SU-DHL-6 (cell line): ENCODE data around the gene MEGF10.

Experiments used
- H2AFZ ChIP-seq: fragments of 200-600 bp; sonication (generic); 2 replicates; pipeline ENCODE4 v1.6.1; 2014; ENCODE audit warnings: low read depth, mild to moderate bottlenecking, moderate library complexity, mixed read lengths, antibody characterized with exemption, low read length; ENCODE audit not compliant: severe bottlenecking
- H3F3A ChIP-seq: fragments of 200-600 bp; shearing (Covaris generic); 2 replicates; pipeline ENCODE4 v1.6.0; 2016; ENCODE audit warnings: antibody characterized with exemption, mild to moderate bottlenecking; ENCODE audit not compliant: insufficient read depth
- H3K27ac ChIP-seq: fragments of 200-600 bp; sonication (generic); 2 replicates; pipeline ENCODE4 v1.5.1; 2016; ENCODE audit warnings: low read depth, mild to moderate bottlenecking, low read length, moderate library complexity, mixed read lengths
- H3K27me3 ChIP-seq: fragments of 200-600 bp; sonication (generic), shearing (Covaris generic); 2 replicates; pipeline ENCODE4 v1.6.0; 2014; ENCODE audit warnings: mild to moderate bottlenecking, low read length
- H3K36me3 ChIP-seq: fragments of 200-600 bp; sonication (generic); 2 replicates; pipeline ENCODE4 v1.6.1; 2014; ENCODE audit warnings: mild to moderate bottlenecking, low read length, mixed read lengths
- H3K4me2 ChIP-seq: fragments of 300-600, 200-600 bp; shearing (Covaris generic), sonication (generic); 2 replicates; pipeline ENCODE4 v1.6.0; 2014; ENCODE audit warnings: low read length, low read depth, mild to moderate bottlenecking; ENCODE audit not compliant: poor library complexity, severe bottlenecking
- H3K4me3 ChIP-seq: fragments of 200-600 bp; sonication (generic); 2 replicates; pipeline ENCODE4 v1.5.1; 2014; ENCODE audit warnings: antibody characterized with exemption, low read length, mild to moderate bottlenecking, mixed read lengths; ENCODE audit not compliant: insufficient read depth, poor library complexity, severe bottlenecking
- H3K79me2 ChIP-seq: fragments of 200-600 bp; sonication (generic); 2 replicates; pipeline ENCODE4 v1.6.1; 2014; ENCODE audit warnings: mild to moderate bottlenecking, low read length, moderate library complexity; ENCODE audit not compliant: insufficient read depth
- H3K9ac ChIP-seq: fragments of 200-600 bp; sonication (generic); 2 replicates; pipeline ENCODE4 v1.7.0; 2014; ENCODE audit warnings: mild to moderate bottlenecking, low read length
- H3K9me2 ChIP-seq: fragments of 200-600 bp; sonication (generic); replicated peaks from 2 replicates; pipeline ENCODE4 v1.6.1; 2014; ENCODE audit warnings: low read length; ENCODE audit not compliant: insufficient read depth
- H3K9me3 ChIP-seq: fragments of 200-600 bp; sonication (generic); 2 replicates; pipeline ENCODE4 v1.6.1; 2014; ENCODE audit warnings: low read length, mixed read lengths; ENCODE audit not compliant: insufficient read depth
- H4K20me1 ChIP-seq: fragments of 200-600 bp; sonication (generic); 2 replicates; pipeline ENCODE4 v1.6.1; 2014; ENCODE audit warnings: low read depth, mild to moderate bottlenecking, antibody characterized with exemption, low read length, moderate library complexity, mixed read lengths
- EZH2phosphoT487 ChIP-seq: fragments of 200-600 bp; sonication (generic), shearing (Covaris generic); conservative IDR thresholded peaks from 2 replicates; pipeline ENCODE4 v1.6.1; 2018; ENCODE audit warnings: mild to moderate bottlenecking, antibody characterized with exemption, low read length, moderate library complexity, mixed read lengths
- TF ChIP-seq, protein P1 (sequence below): fragments of 200-600 bp; sonication (generic); IDR thresholded peaks from one replicate; pipeline ENCODE4 v1.5.1; 2017; ENCODE audit warnings: antibody characterized with exemption, mild to moderate bottlenecking, low read length, moderate library complexity; ENCODE audit not compliant: insufficient read depth, poor library complexity, severe bottlenecking

Gene MEGF10

GRCh38 chr5:127375544-127376091, 85.0 kb downstream of the MEGF10 start:
- H3K27me3 ChIP-seq: no peaks in the 10 kb centered on the region
- H3K9ac ChIP-seq: no peak overlapping the region
- H3K79me2 ChIP-seq: no peaks in the 10 kb centered on the region
- no peak overlapping the region for H3K4me2 ChIP-seq
- H3K9me3 ChIP-seq: no peaks in the 10 kb centered on the region
- no peaks in the 10 kb centered on the region for H3F3A ChIP-seq
- no peaks in the 10 kb centered on the region for H3K36me3 ChIP-seq
- no peaks in the 10 kb centered on the region for H3K9me2 ChIP-seq
- no peaks in the 10 kb centered on the region for H4K20me1 ChIP-seq
- H3K4me3 ChIP-seq: no peak overlapping the region
- H3K27ac ChIP-seq: no peak overlapping the region
- H2AFZ ChIP-seq: no peak overlapping the region
- no peak for TF ChIP-seq EZH2phosphoT487
- TF ChIP-seq, protein P1, sequence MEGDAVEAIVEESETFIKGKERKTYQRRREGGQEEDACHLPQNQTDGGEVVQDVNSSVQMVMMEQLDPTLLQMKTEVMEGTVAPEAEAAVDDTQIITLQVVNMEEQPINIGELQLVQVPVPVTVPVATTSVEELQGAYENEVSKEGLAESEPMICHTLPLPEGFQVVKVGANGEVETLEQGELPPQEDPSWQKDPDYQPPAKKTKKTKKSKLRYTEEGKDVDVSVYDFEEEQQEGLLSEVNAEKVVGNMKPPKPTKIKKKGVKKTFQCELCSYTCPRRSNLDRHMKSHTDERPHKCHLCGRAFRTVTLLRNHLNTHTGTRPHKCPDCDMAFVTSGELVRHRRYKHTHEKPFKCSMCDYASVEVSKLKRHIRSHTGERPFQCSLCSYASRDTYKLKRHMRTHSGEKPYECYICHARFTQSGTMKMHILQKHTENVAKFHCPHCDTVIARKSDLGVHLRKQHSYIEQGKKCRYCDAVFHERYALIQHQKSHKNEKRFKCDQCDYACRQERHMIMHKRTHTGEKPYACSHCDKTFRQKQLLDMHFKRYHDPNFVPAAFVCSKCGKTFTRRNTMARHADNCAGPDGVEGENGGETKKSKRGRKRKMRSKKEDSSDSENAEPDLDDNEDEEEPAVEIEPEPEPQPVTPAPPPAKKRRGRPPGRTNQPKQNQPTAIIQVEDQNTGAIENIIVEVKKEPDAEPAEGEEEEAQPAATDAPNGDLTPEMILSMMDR: no peak

DNA sequence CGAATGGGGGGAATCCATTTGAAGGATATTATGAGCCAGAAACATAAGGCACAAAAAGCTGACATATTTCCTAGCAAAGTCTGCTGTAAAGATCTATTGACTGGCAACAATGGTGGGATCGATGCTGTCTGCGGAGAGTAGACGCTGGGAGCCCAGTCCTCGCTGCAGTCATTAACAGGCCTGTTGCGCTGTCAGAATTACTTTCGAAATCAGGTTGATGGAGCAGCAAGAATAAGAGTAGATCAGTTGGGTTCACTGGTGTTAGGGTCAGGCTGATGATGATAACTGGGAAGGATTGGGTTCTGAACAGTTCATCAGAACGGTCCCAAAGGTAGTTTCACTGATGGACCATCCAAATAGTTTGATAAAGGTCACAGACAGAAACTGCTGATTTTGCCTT, 87.1 kb downstream of the MEGF10 start:
- no peaks in the 10 kb centered on the region for H3K36me3 ChIP-seq
- no peak overlapping the region for H3K4me2 ChIP-seq
- no peaks in the 10 kb centered on the region for H3K9me3 ChIP-seq
- TF ChIP-seq, protein P1: no peak
- no peak for TF ChIP-seq EZH2phosphoT487
- H3F3A ChIP-seq: no peaks in the 10 kb centered on the region
- no peaks in the 10 kb centered on the region for H3K79me2 ChIP-seq
- H3K4me3 ChIP-seq: no peak overlapping the region
- H3K9me2 ChIP-seq: no peaks in the 10 kb centered on the region
- no peaks in the 10 kb centered on the region for H3K27me3 ChIP-seq
- no peak overlapping the region for H3K9ac ChIP-seq
- H3K27ac ChIP-seq: no peak overlapping the region
- no peaks in the 10 kb centered on the region for H4K20me1 ChIP-seq
- H2AFZ ChIP-seq: no peak overlapping the region

DNA sequence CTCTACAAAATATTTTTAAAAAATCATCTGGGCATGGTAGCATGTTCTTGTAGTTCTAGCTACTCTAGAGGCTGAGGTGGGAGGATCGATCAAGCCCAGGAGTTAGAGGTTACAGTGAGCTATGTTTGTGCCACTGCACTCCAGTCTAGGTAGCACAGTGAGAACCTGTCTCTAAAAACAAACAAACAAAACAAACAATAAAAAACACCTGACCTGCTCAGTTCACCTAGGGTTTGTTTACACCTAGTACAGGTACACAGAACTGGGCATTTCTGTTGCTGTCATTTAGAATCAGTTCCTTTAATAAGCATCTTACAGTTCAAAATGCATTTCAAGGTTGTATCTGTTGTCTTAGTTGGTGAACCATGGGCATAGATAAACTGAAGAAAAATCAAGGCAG, 95.3 kb downstream of the MEGF10 start:
- Histone ChIP-seq H3K27ac (no peak overlapping the region), H3K36me3 (no peaks in the 10 kb centered on the region), H3F3A (no peaks in the 10 kb centered on the region), H3K9me2 (no peaks in the 10 kb centered on the region), H3K4me2 (no peak overlapping the region), H3K79me2 (no peaks in the 10 kb centered on the region), H3K9ac (no peak overlapping the region), H3K4me3 (no peak overlapping the region), H2AFZ (no peak overlapping the region), H3K27me3 (no peaks in the 10 kb centered on the region), H3K9me3 (no peaks in the 10 kb centered on the region), H4K20me1 (no peaks in the 10 kb centered on the region)
- TF ChIP-seq, protein P1: no peak
- TF ChIP-seq EZH2phosphoT487: no peak

GRCh38 chr5:127386557-127386956, 96.0 kb downstream of the MEGF10 start:
- Histone ChIP-seq H3K36me3 (no peaks in the 10 kb centered on the region), H4K20me1 (no peaks in the 10 kb centered on the region), H3K27ac (no peak overlapping the region), H3K9me2 (no peaks in the 10 kb centered on the region), H3K79me2 (no peaks in the 10 kb centered on the region), H2AFZ (no peak overlapping the region), H3F3A (no peaks in the 10 kb centered on the region), H3K4me3 (no peak overlapping the region), H3K9ac (no peak overlapping the region), H3K9me3 (no peaks in the 10 kb centered on the region), H3K4me2 (no peak overlapping the region), H3K27me3 (no peaks in the 10 kb centered on the region)
- no peak for TF ChIP-seq EZH2phosphoT487
- TF ChIP-seq, protein P1: no peak
